IPS DF 19.7 (cell line): ENCODE measurements around the gene RABGAP1L.
"Not testable (repeated sequence)": the region's sequence is repeated elsewhere in the genome, so short reads cannot be mapped to it uniquely, and the experiment has no call there.

Experiments
- DNase-seq: peaks from one replicate; pipeline ENCODE4 v3.0.0-alpha.2; 2013; ENCODE audit warnings: low read depth, low spot score

The RABGAP1L gene

DNA sequence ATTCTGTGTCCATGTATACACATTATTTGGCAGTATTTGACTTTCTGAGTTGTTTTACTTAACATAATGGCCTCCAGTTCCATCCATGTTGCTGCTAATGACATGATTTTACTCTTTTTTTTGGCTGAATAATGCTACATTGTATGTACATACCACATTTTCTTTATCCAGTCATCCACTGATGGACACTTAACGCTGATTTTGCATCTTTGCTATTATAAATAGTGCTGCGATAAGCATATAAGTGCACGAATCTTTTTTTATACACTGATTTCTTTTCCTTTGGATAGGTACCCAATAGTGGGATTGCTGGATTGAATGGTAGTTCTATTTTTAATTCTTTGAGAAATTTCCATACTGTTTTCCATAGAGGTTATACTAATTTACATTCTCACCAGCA, 544.0 kb downstream of the RABGAP1L start:
- no peak for DNase-seq

- DNase-seq = no peak
These were observed 545.0 kb downstream of the RABGAP1L start for GRCh38 chr1:174704300-174704699.

GRCh38 chr1:174710868-174711845, 551.8 kb downstream of the RABGAP1L start:
- DNase-seq = no peak

DNA sequence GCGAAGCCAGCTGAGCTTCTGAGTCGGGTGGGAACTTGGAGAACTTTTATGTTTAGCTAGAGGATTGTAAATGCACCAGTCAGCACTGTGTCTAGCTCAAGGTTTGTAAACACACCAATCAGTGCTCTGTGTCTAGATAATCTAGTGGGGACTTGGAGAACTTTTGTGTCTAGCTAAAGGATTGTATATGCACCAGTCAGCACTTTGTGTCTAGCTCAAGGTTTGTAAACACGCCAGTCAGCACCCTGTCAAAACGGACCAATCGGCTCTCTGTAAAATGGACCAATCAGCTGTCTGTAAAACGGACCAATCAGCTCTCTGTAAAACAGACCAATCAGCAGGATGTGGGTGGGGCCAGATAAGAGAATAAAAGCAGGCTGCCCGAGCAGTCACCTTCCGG, 552.5 kb downstream of the RABGAP1L start:
- not testable (repeated sequence) for DNase-seq

DNA sequence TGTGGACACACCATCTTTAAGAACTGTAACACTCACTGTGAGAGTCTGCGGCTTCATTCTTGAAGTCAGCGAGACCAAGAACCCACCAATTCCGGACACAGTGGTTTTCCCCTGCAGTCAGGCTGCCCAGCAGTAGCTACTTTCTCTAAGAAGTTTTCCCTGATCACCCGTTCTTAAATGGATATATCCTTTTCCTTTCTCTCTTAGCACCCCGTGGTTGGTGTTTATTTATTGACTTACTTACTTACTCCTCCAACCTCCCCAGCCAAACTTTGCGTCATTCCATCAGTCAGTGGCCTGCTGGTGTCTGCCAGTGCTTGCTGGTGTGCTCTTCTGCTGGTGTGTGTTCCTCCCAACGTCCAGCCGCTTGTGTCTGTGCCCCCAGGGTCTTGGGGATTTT, 553.2 kb downstream of the RABGAP1L start:
- no peak for DNase-seq

DNA sequence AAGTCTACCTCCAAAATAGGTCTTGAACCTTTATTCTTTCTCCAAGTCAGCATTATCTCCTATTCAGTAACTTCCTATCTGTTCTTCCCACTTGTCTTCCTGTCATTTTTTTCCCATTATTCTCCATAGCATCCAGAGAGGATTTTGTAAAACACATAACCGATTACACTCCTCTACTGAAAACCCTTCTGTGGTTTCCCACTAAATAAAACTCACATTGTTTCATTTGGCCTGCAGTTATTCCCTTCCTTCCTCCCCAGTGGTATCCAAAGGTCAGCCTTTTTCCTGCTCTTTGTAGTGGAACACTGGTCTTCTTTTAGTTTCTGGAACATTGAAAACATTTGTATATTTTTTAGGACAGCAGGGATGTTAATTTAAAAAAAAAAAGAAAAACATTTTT, 554.5 kb downstream of the RABGAP1L start:
- DNase-seq = no peak

DNA sequence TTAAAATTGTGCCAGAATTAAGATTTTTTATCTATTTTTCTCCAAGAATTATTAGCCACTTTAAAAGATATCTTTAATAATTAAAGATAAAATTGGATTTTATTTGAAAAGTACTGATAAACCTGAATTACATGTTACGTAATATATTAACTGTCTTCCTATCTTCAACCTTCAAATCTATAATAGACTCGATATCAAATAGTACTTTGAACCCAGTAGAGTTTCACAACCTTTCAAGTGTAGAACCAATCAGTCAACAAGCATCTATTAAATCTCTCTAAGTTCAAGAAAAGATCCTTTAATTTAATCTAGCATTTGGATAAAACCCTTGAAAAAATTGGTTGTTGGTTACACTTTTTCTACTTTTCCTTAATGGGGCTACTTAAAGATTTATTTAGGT, 559.9 kb downstream of the RABGAP1L start:
- DNase-seq = no peak

DNA sequence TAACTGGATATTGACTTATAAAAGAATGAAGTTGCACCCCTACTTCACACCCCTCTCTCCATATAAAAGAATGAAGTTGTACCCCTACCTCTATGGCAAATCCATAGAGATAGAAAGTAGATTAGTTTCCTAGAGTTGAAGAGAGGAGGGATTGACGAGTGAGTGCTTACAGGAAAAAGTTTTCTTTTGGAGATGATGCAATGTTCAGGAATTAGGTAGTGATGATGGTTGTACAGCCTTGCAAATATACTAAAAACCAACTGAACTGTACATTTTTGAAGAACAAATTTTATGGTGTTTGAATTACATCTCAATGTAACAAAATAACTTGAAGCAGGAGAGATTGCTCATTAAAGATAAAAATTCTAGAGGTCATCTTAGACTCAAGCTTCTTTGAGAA, 561.3 kb downstream of the RABGAP1L start:
- DNase-seq = no peak

GRCh38 chr1:174721246-174721645, 561.9 kb downstream of the RABGAP1L start:
- DNase-seq = no peak

GRCh38 chr1:174723816-174724215, 564.5 kb downstream of the RABGAP1L start:
- no peak for DNase-seq

- DNase-seq = no peak
These were observed 564.9 kb downstream of the RABGAP1L start for GRCh38 chr1:174724219-174724618.

GRCh38 chr1:174726167-174726879, 567.0 kb downstream of the RABGAP1L start:
- DNase-seq = no peak

DNA sequence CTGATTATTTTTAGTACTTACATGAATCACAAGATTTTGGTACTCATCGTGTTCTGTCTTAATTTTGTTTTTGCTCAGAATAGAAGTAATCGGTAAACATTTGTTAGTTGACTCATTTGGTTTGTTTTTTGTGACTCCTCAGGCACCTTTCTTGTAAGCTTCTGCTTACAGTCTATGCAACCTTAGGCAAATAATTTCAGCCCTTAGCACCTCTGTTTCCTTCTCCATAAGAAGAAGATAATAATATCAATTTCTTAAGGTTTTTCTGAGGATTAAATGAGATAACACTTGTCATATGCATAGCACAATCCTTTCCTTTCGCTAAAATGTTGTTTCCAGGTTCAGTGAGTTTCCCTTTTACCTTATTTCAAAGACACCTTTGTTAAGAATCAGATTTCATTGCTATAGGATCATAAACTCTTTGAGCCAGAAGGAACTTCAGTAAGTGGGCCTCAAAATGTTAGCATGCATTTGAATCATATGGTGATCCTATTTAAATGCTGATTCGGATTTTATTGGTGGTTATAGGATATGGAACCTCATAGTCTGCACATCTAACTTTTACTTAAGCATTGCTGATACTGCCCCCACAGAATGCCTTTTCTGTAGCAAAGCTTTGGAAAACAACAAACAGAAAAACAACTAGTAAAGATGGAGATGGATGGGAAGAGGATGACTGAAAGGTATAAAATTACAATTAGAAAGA, 567.7 kb downstream of the RABGAP1L start:
- DNase-seq = no peak

DNA sequence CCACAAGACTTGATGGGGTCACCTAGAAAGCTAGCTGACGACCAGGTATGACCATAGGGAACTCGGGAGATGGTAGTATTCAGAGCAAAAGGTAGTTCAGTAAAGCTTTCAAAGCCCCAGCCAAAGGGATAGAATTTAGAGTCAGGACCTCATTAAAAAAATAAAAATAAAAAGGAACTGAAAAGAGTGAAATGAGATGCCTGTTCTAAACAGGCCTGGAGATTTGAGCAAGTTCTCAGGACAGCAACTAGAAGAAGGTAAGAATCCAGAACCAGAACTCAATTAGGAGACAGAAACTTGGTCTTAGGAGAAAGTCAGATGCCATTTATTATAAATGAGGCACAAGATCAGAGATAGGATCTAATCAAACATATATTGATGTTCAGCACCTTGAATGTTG, 575.0 kb downstream of the RABGAP1L start:
- DNase-seq = no peak

GRCh38 chr1:174736831-174737230, 577.5 kb downstream of the RABGAP1L start:
- DNase-seq = no peak

DNA sequence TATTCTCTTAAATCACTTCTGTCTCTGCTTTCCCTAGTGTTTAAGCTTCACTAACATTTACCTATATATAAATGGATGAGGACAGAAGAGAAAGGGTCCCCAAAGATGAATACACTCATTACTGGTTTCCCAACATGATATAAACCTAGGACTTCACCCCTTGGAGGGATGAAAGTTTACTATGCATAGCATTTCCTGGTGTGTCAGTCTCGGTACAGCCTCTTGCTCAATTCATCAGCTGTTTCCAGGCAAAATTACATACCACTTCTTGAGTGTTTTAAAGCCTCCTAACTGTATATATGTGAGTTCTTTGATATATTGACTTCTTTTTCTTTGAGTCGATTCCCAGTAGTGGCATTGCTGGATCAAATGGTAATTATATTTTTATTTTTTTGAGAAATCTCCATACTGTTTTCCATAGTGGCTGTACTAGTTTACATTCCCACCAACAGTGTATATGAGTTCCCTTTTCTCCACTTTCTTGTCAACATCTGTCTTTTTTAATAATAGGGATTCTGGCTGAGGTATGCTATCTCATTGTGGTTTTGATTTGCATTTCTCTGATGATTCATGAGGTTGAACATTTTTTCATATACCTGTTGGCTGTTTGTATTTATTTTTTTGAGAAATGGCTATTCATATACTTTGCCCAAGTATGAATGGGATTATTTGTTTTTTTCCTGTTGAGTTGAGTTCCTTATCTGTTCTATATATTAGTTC, 581.1 kb downstream of the RABGAP1L start:
- no peak for DNase-seq

- DNase-seq = no peak
These were observed 583.7 kb downstream of the RABGAP1L start for GRCh38 chr1:174742805-174743653.

- DNase-seq = no peak
These were observed 584.6 kb downstream of the RABGAP1L start for GRCh38 chr1:174743654-174744561.

- DNase-seq = no peak
These were observed 585.6 kb downstream of the RABGAP1L start for GRCh38 chr1:174744886-174745285.
